Glomerular visceral epithelial cell (primary cell): Measurements from ENCODE around the gene BCAN.
A peak's percentile ranks its signal among the peaks of the same experiment; 100 is the strongest.

ENCODE experiments used
- DNase-seq: peaks from one replicate; pipeline ENCODE4 v3.0.0-alpha.2; 2016; ENCODE audit errors: extremely low spot score

The BCAN gene

GRCh38 chr1:156643049-156643777 is 1.3 kb downstream of the BCAN start:
- no peak for DNase-seq

- DNase-seq: no peak
Measured at GRCh38 chr1:156643778-156644092, 1.8 kb downstream of the BCAN start.

GRCh38 chr1:156644146-156644545 is 2.2 kb downstream of the BCAN start:
- DNase-seq: no peak

DNA sequence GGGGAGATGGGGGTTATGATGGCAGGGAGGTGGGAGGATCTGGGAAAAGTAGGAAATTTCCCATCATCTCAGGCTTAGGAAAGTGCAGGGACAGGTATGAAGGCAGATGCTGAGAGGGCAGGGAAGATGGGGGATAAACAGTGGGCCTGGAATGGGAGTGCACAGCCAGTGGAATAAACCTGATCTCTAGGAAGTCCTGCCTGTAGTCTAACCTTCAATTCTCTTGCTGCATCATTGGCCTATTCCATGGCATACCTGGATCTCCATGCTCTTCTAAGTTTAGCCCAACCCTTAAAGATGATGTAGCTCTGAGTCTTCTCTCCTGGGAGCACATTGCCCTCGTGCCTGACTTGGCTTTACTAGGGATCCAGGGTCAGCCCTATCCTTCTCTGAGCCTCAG is 2.7 kb downstream of the BCAN start:
- DNase-seq: no peak

- DNase-seq: no peak
Measured at GRCh38 chr1:156645056-156645455, 3.1 kb downstream of the BCAN start.

GRCh38 chr1:156645666-156646065 is 3.7 kb downstream of the BCAN start:
- no peak for DNase-seq

DNA sequence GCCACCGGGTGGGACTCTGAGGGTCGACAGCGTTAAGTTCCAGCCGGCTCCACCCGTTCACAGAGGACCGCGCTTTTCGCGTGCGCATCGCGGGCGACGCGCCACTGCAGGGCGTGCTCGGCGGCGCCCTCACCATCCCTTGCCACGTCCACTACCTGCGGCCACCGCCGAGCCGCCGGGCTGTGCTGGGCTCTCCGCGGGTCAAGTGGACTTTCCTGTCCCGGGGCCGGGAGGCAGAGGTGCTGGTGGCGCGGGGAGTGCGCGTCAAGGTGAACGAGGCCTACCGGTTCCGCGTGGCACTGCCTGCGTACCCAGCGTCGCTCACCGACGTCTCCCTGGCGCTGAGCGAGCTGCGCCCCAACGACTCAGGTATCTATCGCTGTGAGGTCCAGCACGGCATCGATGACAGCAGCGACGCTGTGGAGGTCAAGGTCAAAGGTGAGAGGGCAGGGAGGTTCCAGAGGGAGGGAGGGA is 4.9 kb downstream of the BCAN start:
- no peak for DNase-seq

DNA sequence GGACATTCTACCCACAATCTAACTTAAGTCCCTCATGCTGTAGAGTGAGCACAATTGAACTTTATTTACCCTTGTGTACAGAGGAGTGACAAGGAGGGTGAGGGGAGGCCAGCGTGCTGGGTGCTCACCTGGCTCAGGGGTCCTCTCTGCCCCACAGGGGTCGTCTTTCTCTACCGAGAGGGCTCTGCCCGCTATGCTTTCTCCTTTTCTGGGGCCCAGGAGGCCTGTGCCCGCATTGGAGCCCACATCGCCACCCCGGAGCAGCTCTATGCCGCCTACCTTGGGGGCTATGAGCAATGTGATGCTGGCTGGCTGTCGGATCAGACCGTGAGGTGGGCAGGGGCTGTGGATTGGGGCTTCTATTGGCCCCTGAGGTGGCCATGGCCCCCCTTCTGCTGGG is 5.4 kb downstream of the BCAN start:
- DNase-seq: no peak

DNA sequence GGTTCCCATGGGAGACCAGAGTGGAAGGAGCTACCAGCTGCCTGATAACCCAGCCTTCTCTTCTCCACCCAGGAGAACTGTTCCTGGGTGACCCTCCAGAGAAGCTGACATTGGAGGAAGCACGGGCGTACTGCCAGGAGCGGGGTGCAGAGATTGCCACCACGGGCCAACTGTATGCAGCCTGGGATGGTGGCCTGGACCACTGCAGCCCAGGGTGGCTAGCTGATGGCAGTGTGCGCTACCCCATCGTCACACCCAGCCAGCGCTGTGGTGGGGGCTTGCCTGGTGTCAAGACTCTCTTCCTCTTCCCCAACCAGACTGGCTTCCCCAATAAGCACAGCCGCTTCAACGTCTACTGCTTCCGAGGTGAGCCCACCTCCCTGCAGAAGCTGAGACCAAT is 6.6 kb downstream of the BCAN start:
- no peak for DNase-seq

GRCh38 chr1:156648951-156649350 is 7.0 kb downstream of the BCAN start:
- DNase-seq: peak; percentile 21

- DNase-seq: peak; percentile 29
Measured at GRCh38 chr1:156652131-156652991, 10.4 kb downstream of the BCAN start.

DNA sequence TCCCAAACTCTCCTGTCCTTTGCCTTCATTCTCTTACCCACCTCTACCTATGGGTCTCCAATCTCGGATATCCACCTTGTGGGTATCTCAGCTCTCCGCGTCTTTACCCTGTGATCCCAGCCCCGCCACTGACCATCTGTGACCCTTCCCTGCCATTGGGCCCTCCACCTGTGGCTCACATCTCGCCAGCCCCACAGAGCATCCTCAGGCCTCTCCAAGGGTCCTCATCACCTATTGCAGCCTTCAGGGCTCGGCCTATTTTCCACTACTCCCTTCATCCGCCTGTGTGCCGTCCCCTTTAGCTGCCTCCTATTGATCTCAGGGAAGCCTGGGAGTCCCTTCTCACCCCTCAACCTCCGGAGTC is 11.1 kb downstream of the BCAN start:
- no peak for DNase-seq

- no peak for DNase-seq
Measured at GRCh38 chr1:156654700-156655099, 12.8 kb downstream of the BCAN start.

DNA sequence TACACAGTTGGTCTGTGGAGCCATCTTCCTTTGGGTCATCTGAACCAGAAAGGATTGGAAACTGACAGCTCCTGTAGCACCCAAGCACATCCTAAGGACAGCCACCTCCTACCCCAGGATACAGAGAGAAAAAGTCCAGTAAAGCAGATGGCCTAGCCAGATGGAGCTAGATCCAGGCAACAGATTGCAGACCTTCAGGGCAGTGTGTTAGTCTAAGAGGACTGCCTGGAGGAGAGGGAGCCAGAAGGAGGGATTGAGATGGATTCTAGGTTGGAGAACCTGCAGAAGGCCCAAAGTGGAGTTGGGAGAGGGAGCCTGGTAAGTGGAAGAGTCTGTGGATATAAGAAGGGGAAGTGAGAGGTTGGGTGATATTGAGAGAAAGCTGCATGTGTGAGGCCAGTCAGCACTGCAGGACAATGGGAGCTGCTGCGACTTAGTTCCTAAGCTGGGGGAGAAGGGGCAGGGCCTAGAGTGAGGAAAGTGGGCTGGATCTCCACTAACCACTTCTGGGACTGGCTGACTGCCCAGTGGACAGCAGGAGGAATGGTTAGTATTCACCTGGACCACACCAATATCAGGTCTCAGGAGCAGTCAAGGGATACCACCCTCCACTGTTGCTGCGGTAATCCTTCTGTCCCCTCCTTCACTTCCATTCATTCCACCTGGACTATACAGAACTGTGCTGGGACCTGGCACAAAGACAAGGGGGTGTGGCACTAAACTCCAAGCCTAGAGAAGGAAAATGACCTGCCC is 13.4 kb downstream of the BCAN start:
- no peak for DNase-seq

DNA sequence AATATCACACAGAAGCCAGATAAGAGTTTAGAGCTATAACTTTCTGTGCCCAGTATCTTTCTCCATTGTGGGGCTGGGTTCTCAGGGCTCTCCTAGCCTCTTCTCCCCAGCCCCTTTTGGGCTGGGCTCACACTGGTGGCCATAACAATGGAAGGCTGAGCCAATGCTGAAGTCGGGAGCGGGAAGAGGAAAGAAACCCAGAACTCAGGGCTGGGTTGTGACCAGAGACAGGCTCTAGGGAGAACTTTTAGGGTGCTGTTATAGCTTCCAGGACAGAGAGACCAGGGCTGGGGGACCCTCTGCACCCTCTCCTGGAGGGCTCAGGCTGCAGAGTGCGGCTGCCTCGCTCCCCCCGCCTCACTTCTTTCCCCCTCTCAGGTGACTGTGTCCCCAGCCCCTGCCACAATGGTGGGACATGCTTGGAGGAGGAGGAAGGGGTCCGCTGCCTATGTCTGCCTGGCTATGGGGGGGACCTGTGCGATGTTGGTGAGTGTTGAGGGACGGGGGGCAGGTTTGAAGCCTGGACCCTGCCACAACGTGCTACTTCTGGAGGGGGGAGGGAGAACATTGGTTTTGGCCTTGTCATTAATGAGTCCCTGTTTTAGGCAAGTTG is 14.1 kb downstream of the BCAN start:
- DNase-seq: no peak

DNA sequence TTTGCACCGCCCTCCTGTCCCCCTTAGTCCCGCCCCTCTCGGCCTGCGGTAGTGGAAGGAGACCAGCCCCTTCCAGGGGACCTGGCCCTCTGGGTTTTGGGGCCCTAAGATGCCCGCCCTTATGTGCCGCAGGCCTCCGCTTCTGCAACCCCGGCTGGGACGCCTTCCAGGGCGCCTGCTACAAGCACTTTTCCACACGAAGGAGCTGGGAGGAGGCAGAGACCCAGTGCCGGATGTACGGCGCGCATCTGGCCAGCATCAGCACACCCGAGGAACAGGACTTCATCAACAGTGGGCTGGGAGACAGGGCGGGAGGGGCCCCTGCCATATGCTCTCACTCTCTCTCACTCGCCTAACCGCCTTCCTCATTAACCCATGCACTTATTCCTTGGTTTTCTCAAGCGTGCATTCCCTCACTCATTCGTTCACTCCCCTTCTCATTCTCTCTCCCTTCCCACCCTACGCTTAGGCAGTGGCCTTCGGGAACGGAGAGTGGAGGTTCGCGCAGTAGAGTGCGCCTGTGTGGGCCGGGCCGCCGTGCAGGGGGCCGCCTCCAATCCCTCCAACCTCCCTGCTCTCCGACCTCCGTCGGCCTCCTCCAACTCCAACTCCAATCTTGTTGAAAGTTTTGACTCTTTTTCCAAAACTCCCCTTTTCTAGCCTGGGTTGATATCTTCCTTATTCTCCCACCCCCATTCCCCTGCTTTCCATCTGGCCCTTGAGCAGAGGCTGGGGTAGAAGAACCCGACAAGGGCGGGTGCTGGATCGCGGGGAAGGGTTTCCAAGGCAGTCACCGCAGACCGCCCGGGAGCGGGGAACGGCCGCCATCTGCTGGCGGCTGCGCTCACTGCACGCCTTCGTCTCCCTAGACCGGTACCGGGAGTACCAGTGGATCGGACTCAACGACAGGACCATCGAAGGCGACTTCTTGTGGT is 15.2 kb downstream of the BCAN start:
- peak; percentile 69 for DNase-seq

DNA sequence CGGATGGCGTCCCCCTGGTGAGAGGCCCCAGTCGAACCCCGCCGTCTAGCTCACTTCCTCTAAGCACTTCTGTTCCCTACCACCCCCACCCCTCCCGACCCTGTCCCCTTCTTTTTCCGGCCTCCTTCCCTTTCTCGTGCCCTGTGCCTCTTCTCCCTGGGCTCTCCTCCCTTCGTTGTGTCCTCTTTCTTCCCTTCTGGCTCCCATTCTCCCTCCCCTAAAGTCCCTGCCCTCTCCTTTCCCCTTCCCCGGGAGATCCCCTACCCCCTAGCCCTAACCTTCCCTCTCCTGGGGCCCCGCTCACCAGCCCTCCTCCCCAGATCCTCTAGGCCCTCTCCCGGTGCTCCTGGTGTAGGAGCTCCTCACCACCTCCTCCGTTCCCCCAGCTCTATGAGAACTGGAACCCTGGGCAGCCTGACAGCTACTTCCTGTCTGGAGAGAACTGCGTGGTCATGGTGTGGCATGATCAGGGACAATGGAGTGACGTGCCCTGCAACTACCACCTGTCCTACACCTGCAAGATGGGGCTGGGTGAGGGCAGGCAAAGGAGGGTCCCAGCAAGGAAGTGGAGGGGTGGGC is 15.9 kb downstream of the BCAN start:
- no peak for DNase-seq

GRCh38 chr1:156658496-156658895 is 16.6 kb downstream of the BCAN start:
- DNase-seq: no peak

- DNase-seq: no peak
Measured at GRCh38 chr1:156658945-156659574, 17.1 kb downstream of the BCAN start.

DNA sequence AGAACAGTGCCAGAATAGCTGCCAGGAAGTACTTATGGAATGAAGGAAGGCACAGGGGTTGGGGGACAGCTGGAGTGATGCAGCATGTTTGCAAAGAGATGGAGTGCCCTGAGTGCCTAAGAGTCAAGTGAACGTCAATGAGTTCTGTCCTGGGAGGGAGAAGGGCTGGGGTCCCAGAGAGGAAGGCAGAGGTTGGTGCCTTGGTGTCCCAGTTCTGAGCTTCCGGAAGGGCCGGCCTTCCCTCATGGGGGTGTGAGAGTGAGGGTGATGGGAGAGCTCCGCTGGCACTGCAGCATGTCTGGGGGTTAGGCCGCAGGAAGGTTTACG is 17.7 kb downstream of the BCAN start:
- DNase-seq: no peak
